ENCODE data around the gene PPP5C. TPM values are rescaled to one million over a fixed set of nuclear protein-coding genes. Genes with fewer than 3 reads are reported as not detected.

Gene PPP5C
- polyA plus RNA-seq, 3 donors: 9.9 to 76.3 (median 12.6) TPM

DNA sequence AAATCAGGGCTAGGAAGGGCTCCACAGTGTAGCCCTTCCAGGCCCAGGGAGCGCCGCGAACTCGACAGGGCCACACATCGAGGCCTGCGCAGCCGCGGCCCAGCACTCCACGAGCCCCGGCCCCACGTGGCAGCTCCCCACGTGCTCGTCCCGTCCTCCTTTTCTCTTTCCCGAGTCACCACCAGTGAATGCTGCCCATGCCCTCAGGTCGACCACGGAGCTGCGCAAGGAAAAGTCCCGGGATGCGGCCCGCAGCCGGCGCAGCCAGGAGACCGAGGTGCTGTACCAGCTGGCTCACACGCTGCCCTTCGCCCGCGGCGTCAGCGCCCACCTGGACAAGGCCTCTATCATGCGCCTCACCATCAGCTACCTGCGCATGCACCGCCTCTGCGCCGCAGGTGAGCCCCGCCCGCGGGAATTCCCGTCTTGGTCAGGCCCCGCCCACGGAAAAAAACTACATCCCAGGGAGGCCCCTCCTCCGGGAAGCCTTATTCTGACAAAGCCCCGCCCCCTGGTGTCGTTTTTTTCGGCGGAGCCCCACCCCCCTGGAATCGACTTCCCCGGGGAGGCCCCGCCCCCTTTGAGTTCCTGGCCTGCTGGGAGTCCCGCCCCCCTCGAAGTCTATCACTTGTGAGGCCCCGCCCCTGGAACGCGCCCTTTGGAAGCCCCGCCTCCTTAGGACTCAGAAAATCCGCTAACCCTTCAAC, 43.0 kb upstream of the PPP5C start:
- Histone ChIP-seq H4K20me1 (ENCODE audit: insufficient read depth, low read length) (no peaks in the 10 kb centered on the region), H3K27ac (ENCODE audit: low read depth in 1 of 2, low read length in 2 of 2) (no peak overlapping the region), H3K9ac (ENCODE audit: insufficient read depth, low read length, poor library complexity, severe bottlenecking) (no peak overlapping the region), H3K36me3 (replicated peaks in 1 of 2; ENCODE audit: control insufficient read depth in 1 of 2, insufficient read depth in 2 of 2, low read length in 2 of 2) (no peaks in the 10 kb centered on the region), H3K4me2 (replicated peaks; ENCODE audit: extremely low read depth, low read length, poor library complexity, severe bottlenecking) (no peak overlapping the region), H2AFZ (ENCODE audit: insufficient read depth, low read depth, low read length, poor library complexity, severe bottlenecking) (no peak overlapping the region), H3K79me2 (ENCODE audit: insufficient read depth, low read length) (no peaks in the 10 kb centered on the region), H3K4me3 (replicated peaks in 1 of 3; ENCODE audit: low read depth in 2 of 3, low read length in 3 of 3) (no peak overlapping the region), H3K27me3 (ENCODE audit: control insufficient read depth in 2 of 2, insufficient read depth in 2 of 2, low read length in 2 of 2) (peaks cover 0 to 3% of the 10 kb centered on the region in 2 donors), H3K4me1 (ENCODE audit: control insufficient read depth in 1 of 2, insufficient read depth in 2 of 2, low read length in 2 of 2) (peaks cover 6 to 7% of the 10 kb centered on the region in 2 donors), H3K9me3 (replicated peaks in 1 of 2; ENCODE audit: control insufficient read depth in 1 of 2, insufficient read depth in 1 of 2, low read length in 2 of 2) (peaks cover 6 to 15% of the 10 kb centered on the region in 2 donors)
- TF ChIP-seq, protein P1, sequence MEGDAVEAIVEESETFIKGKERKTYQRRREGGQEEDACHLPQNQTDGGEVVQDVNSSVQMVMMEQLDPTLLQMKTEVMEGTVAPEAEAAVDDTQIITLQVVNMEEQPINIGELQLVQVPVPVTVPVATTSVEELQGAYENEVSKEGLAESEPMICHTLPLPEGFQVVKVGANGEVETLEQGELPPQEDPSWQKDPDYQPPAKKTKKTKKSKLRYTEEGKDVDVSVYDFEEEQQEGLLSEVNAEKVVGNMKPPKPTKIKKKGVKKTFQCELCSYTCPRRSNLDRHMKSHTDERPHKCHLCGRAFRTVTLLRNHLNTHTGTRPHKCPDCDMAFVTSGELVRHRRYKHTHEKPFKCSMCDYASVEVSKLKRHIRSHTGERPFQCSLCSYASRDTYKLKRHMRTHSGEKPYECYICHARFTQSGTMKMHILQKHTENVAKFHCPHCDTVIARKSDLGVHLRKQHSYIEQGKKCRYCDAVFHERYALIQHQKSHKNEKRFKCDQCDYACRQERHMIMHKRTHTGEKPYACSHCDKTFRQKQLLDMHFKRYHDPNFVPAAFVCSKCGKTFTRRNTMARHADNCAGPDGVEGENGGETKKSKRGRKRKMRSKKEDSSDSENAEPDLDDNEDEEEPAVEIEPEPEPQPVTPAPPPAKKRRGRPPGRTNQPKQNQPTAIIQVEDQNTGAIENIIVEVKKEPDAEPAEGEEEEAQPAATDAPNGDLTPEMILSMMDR (IDR thresholded peaks at IDR 0.05): no peak
- H3K9me3 Mint-ChIP-seq: peaks cover 8 to 35% (median 21%) of the 10 kb centered on the region in 7 donors
- H3K36me3 Mint-ChIP-seq: no peaks in the 10 kb centered on the region
- no peak for DNase-seq
- peaks cover 11% of the 10 kb centered on the region for H3K4me1 Mint-ChIP-seq
- peak overlapping the region in 1 of 7 donors; percentile 61 for H3K27ac Mint-ChIP-seq
- WGBS (ENCODE audit: insufficient coverage): 89% methylated on average over 50 of the region's 56 CpGs
- intact Hi-C loops (cut with micrococcal nuclease): no loop called here
- H3K27me3 Mint-ChIP-seq (ENCODE audit: low read depth in 3 of 3): peaks cover 3 to 20% (median 15%) of the 10 kb centered on the region in 3 donors
- no peak overlapping the region for H3K4me3 Mint-ChIP-seq

DNA sequence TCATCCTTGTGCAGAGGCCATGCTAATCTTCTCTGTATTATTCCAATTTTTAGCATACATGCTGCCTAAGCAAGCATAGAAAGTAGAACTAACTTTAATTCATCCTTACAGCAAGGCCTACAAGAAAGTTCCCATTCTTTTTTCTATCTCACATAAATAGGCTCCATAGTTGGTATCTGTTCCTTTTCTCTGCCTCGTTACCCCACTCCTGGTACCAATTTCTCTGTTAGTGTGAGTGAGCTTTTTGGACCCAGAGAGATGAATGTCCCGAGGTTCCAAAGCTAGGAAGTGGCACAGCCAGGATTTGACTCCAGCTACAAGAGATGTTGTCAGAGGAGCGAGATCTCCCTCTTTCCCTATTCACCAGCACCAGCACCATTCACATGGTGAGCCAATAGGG, 40.4 kb upstream of the PPP5C start:
- no peak overlapping the region for H3K9ac ChIP-seq (ENCODE audit: insufficient read depth, low read length, poor library complexity, severe bottlenecking)
- H3K36me3 Mint-ChIP-seq: no peaks in the 10 kb centered on the region
- no peaks in the 10 kb centered on the region for H3K36me3 ChIP-seq (replicated peaks in 1 of 2; ENCODE audit: control insufficient read depth in 1 of 2, insufficient read depth in 2 of 2, low read length in 2 of 2)
- H3K27me3 ChIP-seq (ENCODE audit: control insufficient read depth in 2 of 2, insufficient read depth in 2 of 2, low read length in 2 of 2): no peaks in the 10 kb centered on the region
- H2AFZ ChIP-seq (ENCODE audit: insufficient read depth, low read depth, low read length, poor library complexity, severe bottlenecking): no peak overlapping the region
- intact Hi-C loops (cut with micrococcal nuclease): no loop called here
- no peak overlapping the region for H3K4me3 Mint-ChIP-seq
- WGBS (ENCODE audit: insufficient coverage): no CpG with 5 or more reads among the region's 3 CpGs
- H3K4me3 ChIP-seq (replicated peaks in 1 of 3; ENCODE audit: low read depth in 2 of 3, low read length in 3 of 3): no peak overlapping the region
- no peak for DNase-seq
- peaks cover 0 to 6% (median 3%) of the 10 kb centered on the region in 3 donors for H3K27me3 Mint-ChIP-seq (ENCODE audit: low read depth in 3 of 3)
- H3K4me2 ChIP-seq (replicated peaks; ENCODE audit: extremely low read depth, low read length, poor library complexity, severe bottlenecking): no peak overlapping the region
- H3K27ac Mint-ChIP-seq: no peak overlapping the region
- no peaks in the 10 kb centered on the region for H3K4me1 Mint-ChIP-seq
- H3K4me1 ChIP-seq (ENCODE audit: control insufficient read depth in 1 of 2, insufficient read depth in 2 of 2, low read length in 2 of 2): no peaks in the 10 kb centered on the region
- no peak overlapping the region for H3K27ac ChIP-seq (ENCODE audit: low read depth in 1 of 2, low read length in 2 of 2)
- TF ChIP-seq, protein P1 (IDR thresholded peaks at IDR 0.05): no peak
- H3K9me3 Mint-ChIP-seq: peaks cover 8 to 35% (median 21%) of the 10 kb centered on the region in 7 donors
- no peaks in the 10 kb centered on the region for H3K79me2 ChIP-seq (ENCODE audit: insufficient read depth, low read length)
- no peaks in the 10 kb centered on the region for H4K20me1 ChIP-seq (ENCODE audit: insufficient read depth, low read length)
- peaks cover 6 to 15% of the 10 kb centered on the region in 2 donors for H3K9me3 ChIP-seq (replicated peaks in 1 of 2; ENCODE audit: control insufficient read depth in 1 of 2, insufficient read depth in 1 of 2, low read length in 2 of 2)
